GM12878 (cell line): ENCODE data around the gene WWC2. TPM values are rescaled to one million over a fixed set of nuclear protein-coding genes. Genes with fewer than 3 reads are reported as not detected.
"Not testable (repeated sequence)": the region's sequence is repeated elsewhere in the genome, so short reads cannot be mapped to it uniquely, and the experiment has no call there.

Source experiments
- ATAC-seq: fragments of 200-7000 bp; cut with Tn5 transposase; 3 replicates; pipeline ENCODE4 v1.9.1; 2020; ENCODE audit warnings: mild to moderate bottlenecking, moderate library complexity
- BruUV-seq: library from RNA; stranded (reverse); fragments of 400-500 nt; replicated peaks from 2 replicates; lab custom pipeline; 2021; lab: Mats Ljungman, UMichigan
- CTCF ChIA-PET: fragments of 300-600 bp; sonication (Branson Sonifier 250); formaldehyde crosslinking; extraction: SDS; loops from one replicate; lab custom pipeline; 2021; ENCODE audit warnings: inconsistent platforms; lab: Yijun Ruan, JAX
- POLR2A ChIA-PET: fragments of 350-600 bp; formaldehyde crosslinking; extraction: SDS; loops from one replicate; lab custom pipeline; 2021; ENCODE audit warnings: inconsistent platforms; lab: Charles Lee
- RAD21 ChIA-PET: fragments of 300-600 bp; sonication (Branson Sonifier 250); formaldehyde crosslinking; loops from one replicate; lab custom pipeline; 2023; ENCODE audit warnings: antibody characterized with exemption; ENCODE audit not compliant: unreplicated experiment; lab: Charles Lee
- SMC1A ChIA-PET: fragments of 300-600 bp; sonication (Branson Sonifier 250); formaldehyde crosslinking; loops from one replicate; lab custom pipeline; 2023; ENCODE audit not compliant: unreplicated experiment, uncharacterized antibody; lab: Charles Lee
- DNase-seq: peaks from one replicate; pipeline ENCODE4 v3.0.0-alpha.2; 2011; ENCODE audit warnings: low read depth, low spot score
- FAIRE-seq: peaks from 3 replicates; lab custom pipeline; 2011; peaks lifted over from hg19 to GRCh38; lab: Jason Lieb, UNC
- H2AFZ ChIP-seq: 2 replicates; pipeline ENCODE4 v1.6.0; 2011; ENCODE audit warnings: low read depth, low read length, control low read depth; ENCODE audit not compliant: control insufficient read depth
- H3K27ac ChIP-seq: 2 replicates; pipeline ENCODE4 v1.5.1; 2011; ENCODE audit warnings: control low read depth; ENCODE audit not compliant: control insufficient read depth, insufficient read depth
- H3K27me3 ChIP-seq, 2 experiments: replicated peaks in 1 of 2; 2 replicates each; pipeline versions ENCODE4 v1.6.0 to v1.6.1; 2011; ENCODE audit warnings: low read length in 1 of 2; ENCODE audit not compliant: control insufficient read depth in 2 of 2, insufficient read depth in 2 of 2
- H3K36me3 ChIP-seq, 2 experiments: 2 replicates each; pipeline ENCODE4 v1.5.1; 2011; ENCODE audit warnings: low read length in 1 of 2; ENCODE audit not compliant: control insufficient read depth in 2 of 2, insufficient read depth in 2 of 2
- H3K4me1 ChIP-seq: 2 replicates; pipeline ENCODE4 v1.6.1; 2011; ENCODE audit warnings: mild to moderate bottlenecking, low read length, moderate library complexity, mixed read lengths; ENCODE audit not compliant: control insufficient read depth, insufficient read depth
- H3K4me2 ChIP-seq: 2 replicates; pipeline ENCODE4 v1.6.0; 2011; ENCODE audit warnings: control low read depth; ENCODE audit not compliant: control insufficient read depth, insufficient read depth
- H3K4me3 ChIP-seq: fragments of 200-600 bp; sonication (generic); 2 replicates; pipeline ENCODE4 v1.5.1; 2016
- H3K79me2 ChIP-seq: 2 replicates; pipeline ENCODE4 v1.6.0; 2011; ENCODE audit warnings: low read length; ENCODE audit not compliant: control insufficient read depth, insufficient read depth
- H3K9ac ChIP-seq: 2 replicates; pipeline ENCODE4 v1.8.0; 2011; ENCODE audit warnings: low read length, control low read depth, mixed read lengths; ENCODE audit not compliant: control insufficient read depth, insufficient read depth
- H3K9me3 ChIP-seq: replicated peaks from 3 replicates; pipeline ENCODE4 v1.5.1; 2011; ENCODE audit warnings: mild to moderate bottlenecking, low read length; ENCODE audit not compliant: control insufficient read depth, insufficient read depth
- H4K20me1 ChIP-seq: 2 replicates; pipeline ENCODE4 v1.6.0; 2011; ENCODE audit not compliant: control insufficient read depth, insufficient read depth
- CBX3 ChIP-seq: fragments of 200-600 bp; sonication (generic); IDR thresholded peaks from 2 replicates; pipeline ENCODE4 v1.6.1; 2016; ENCODE audit warnings: low read depth, borderline replicate concordance
- ESRRA ChIP-seq: IDR thresholded peaks from 2 replicates; pipeline ENCODE4 v1.6.1; 2012; ENCODE audit warnings: mild to moderate bottlenecking, low read length, improper control_type of control experiment
- GABPA ChIP-seq: IDR thresholded peaks from 2 replicates; pipeline ENCODE4 v1.6.1; 2014; ENCODE audit warnings: antibody characterized with exemption, low read depth, mild to moderate bottlenecking, inconsistent platforms
- KAT2A ChIP-seq: conservative IDR thresholded peaks from 2 replicates; pipeline ENCODE4 v1.6.1; 2011; ENCODE audit warnings: low read depth, low read length; ENCODE audit not compliant: control insufficient read depth
- KDM1A ChIP-seq: fragments of 200-600 bp; sonication (generic); IDR thresholded peaks from 2 replicates; pipeline ENCODE4 v1.6.1; 2016; ENCODE audit warnings: borderline replicate concordance
- MYC ChIP-seq: IDR thresholded peaks from 2 replicates; pipeline ENCODE4 v1.6.1; 2011; ENCODE audit warnings: mild to moderate bottlenecking, low read length, moderate library complexity, inconsistent platforms; ENCODE audit not compliant: insufficient read depth, insufficient replicate concordance, insufficient read length, severe bottlenecking
- NR2F1 ChIP-seq: fragments of 450-650 bp; conservative IDR thresholded peaks from 2 replicates; pipeline ENCODE4 v1.6.1; 2017; ENCODE audit warnings: mild to moderate bottlenecking
- SP1 ChIP-seq: IDR thresholded peaks from one replicate; pipeline ENCODE4 v1.6.1; 2011; ENCODE audit warnings: low read depth, low read length
- SREBF1 ChIP-seq: IDR thresholded peaks from 2 replicates; pipeline ENCODE4 v1.6.1; 2012; ENCODE audit warnings: mild to moderate bottlenecking, low read length
- TCF7 ChIP-seq: IDR thresholded peaks from 2 replicates; pipeline ENCODE4 v1.6.1; 2014; ENCODE audit warnings: antibody characterized with exemption, borderline replicate concordance
- ZZZ3 ChIP-seq: IDR thresholded peaks from 2 replicates; pipeline ENCODE4 v1.6.1; 2011; ENCODE audit warnings: low read depth; ENCODE audit not compliant: control insufficient read depth, insufficient read length
- WGBS: methylation state at CpG from one replicate; pipeline ENCODE4 v1.1.6; 2016; ENCODE audit warnings: low lambda C conversion rate; ENCODE audit not compliant: insufficient replicate concordance, insufficient coverage; ENCODE audit errors: missing lambda C conversion rate; 5-methylcytosine and 5-hydroxymethylcytosine counted together
- in situ Hi-C: fragments of 300-500 bp; cut with MboI; formaldehyde crosslinking; loops from 9 replicates; pipeline ENCODE4 v1.14.3; 2018; ENCODE audit warnings: mixed read lengths
- intact Hi-C: fragments of 100-400 bp; cut with micrococcal nuclease; formaldehyde crosslinking; loops from one replicate; pipeline ENCODE4 v1.14.2; 2022; ENCODE audit not compliant: unreplicated experiment
- polyA plus RNA-seq, 11 experiments: library from polyadenylated mRNA; depleted of rRNA in 4 of 11; unstranded in 6 of 11; stranded (reverse) in 5 of 11; fragments of >200 nt; fragmentation: Nextera tagmentation in 4 of 11; fragmentation: Illumina TruSeq in 1 of 11; extraction: Ambion mirVana in 4 of 11; extraction: Trizol in 1 of 11; gene quantifications; 1 replicate in 1 of 11; 2 replicates in 10 of 11; pipeline versions ENCODE4 v1.2.1 to v1.2.3, GENCODE V29; 2011 to 2016; ENCODE audit warnings: inconsistent platforms in 2 of 11, missing spikeins in 2 of 11, low read depth in 1 of 11
- total RNA-seq, 4 experiments: library from RNA; depleted of rRNA in 3 of 4; stranded (reverse); fragments of >200 nt in 3 of 4; fragmentation: Illumina TruSeq in 1 of 4; extraction: Trizol in 1 of 4; gene quantifications; 2 replicates each; pipeline versions ENCODE4 v1.2.1 to v1.2.3, GENCODE V29; 2013 to 2021
- TF ChIP-seq, protein P1 (sequence below): IDR thresholded peaks from 2 replicates; pipeline ENCODE4 v1.6.1; 2011; ENCODE audit warnings: borderline replicate concordance, low read depth, mild to moderate bottlenecking, moderate library complexity, low read length; ENCODE audit not compliant: insufficient read depth, poor library complexity, severe bottlenecking
- TF ChIP-seq, protein P2 (sequence below): fragments of 450-650 bp; conservative IDR thresholded peaks from 2 replicates; pipeline ENCODE4 v1.6.1; 2017; ENCODE audit warnings: mild to moderate bottlenecking, moderate library complexity

WWC2 gene
- total and polyA plus RNA-seq, 10 of the 15 experiments (the other 5 are each of a cell fraction or from before 2014, with no cell fraction given): 0.02 to 0.72 (median 0.06) TPM; not detected in 3

DNA sequence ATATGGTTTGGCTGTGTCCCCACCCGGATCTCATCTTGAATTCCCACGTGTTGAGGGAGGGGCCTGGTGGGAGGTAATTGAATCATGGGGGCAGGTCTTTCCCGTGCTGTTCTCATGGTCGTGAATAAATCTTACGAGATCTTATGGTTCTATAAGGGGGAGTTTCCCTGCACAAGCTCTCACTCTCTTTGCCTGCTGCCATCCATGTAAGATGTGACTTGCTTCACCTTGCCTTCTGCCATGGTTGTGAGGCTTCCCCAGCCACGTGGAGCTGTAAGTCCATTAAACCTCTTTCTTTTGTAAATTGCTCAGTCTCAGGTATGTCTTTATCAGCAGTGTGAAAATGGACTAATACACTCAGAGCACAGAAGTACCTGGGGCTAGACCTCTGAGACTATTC is 227.3 kb downstream of the WWC2 start:
- H3K27ac ChIP-seq, BruUV-seq, H3K4me3 ChIP-seq, H3K4me1 ChIP-seq, in situ Hi-C loops, DNase-seq, ATAC-seq, intact Hi-C loops, H3K4me2 ChIP-seq, H3K79me2 ChIP-seq, CTCF ChIA-PET, H3K27me3 ChIP-seq, H4K20me1 ChIP-seq, H3K36me3 ChIP-seq, H2AFZ ChIP-seq, H3K9ac ChIP-seq, H3K9me3 ChIP-seq, FAIRE-seq: not testable (repeated sequence)
- ChIA-PET RAD21 (interaction anchor here (0.6 kb wide), 1 partner anchor 167 kb away, joined by 3 read pairs; no protein-coding TSS in a partner anchor), POLR2A (interaction anchor here (0.6 kb wide), 1 partner anchor 29 kb away, joined by 3 read pairs; no protein-coding TSS in a partner anchor), SMC1A (interaction anchor here (0.6 kb wide), 1 partner anchor 13 kb away, joined by 3 read pairs; no protein-coding TSS in a partner anchor)
- 23% methylated on average over 6 of the region's 6 CpGs for WGBS

DNA sequence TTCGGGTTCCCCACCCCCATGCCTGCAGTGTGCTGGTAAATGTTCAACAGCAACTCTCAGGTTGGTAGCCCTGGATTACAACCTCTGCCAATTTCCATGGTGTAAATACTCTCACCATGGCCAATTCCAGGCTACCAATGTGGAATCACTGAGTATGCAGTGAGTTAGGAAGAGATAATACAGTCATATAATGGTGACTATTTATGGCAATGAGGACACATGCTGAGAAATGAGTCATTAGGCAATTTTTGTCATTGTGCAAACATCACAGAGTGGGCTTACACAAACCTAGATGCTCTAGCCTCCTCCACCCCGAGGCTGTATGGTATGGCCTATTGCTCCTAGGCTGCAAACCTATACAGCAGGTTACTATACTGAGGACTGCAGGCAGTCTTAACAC is 227.8 kb downstream of the WWC2 start:
- H3K27ac ChIP-seq: no peak overlapping the region
- in situ Hi-C loops: no loop called here
- FAIRE-seq (no peak), DNase-seq (no peak), ATAC-seq (no peak)
- no peak overlapping the region for H3K4me2 ChIP-seq
- no peaks in the 10 kb centered on the region for H3K79me2 ChIP-seq
- H2AFZ ChIP-seq: no peak overlapping the region
- intact Hi-C loops: no loop called here
- H3K36me3 ChIP-seq: no peaks in the 10 kb centered on the region
- ChIA-PET CTCF (interaction anchor here (0.7 kb wide), 1 partner anchor 742 kb away, joined by 3 read pairs; no protein-coding TSS in a partner anchor), RAD21 (no interaction called here), SMC1A (no interaction called here), POLR2A (no interaction called here)
- no TSS peak for BruUV-seq
- no peaks in the 10 kb centered on the region for H3K4me1 ChIP-seq
- no peaks in the 10 kb centered on the region; a peak in 1 of 4 replicates for H3K27me3 ChIP-seq
- H4K20me1 ChIP-seq: no peaks in the 10 kb centered on the region
- H3K9ac ChIP-seq: no peak overlapping the region
- no peak overlapping the region for H3K4me3 ChIP-seq
- no peaks in the 10 kb centered on the region; the same call in 2 of the 3 replicates for H3K9me3 ChIP-seq
- WGBS: 0% methylated on average over 2 of the region's 2 CpGs
- TF ChIP-seq TCF7 (no peak), KAT2A (no peak), MYC (no peak), ESRRA (no peak), GABPA (no peak), CBX3 (no peak), SP1 (no peak), ZZZ3 (no peak), SREBF1 (no peak), NR2F1 (no peak), KDM1A (no peak)
- TF ChIP-seq, protein P1, sequence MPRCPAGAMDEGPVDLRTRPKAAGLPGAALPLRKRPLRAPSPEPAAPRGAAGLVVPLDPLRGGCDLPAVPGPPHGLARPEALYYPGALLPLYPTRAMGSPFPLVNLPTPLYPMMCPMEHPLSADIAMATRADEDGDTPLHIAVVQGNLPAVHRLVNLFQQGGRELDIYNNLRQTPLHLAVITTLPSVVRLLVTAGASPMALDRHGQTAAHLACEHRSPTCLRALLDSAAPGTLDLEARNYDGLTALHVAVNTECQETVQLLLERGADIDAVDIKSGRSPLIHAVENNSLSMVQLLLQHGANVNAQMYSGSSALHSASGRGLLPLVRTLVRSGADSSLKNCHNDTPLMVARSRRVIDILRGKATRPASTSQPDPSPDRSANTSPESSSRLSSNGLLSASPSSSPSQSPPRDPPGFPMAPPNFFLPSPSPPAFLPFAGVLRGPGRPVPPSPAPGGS: no peak
- TF ChIP-seq, protein P2, sequence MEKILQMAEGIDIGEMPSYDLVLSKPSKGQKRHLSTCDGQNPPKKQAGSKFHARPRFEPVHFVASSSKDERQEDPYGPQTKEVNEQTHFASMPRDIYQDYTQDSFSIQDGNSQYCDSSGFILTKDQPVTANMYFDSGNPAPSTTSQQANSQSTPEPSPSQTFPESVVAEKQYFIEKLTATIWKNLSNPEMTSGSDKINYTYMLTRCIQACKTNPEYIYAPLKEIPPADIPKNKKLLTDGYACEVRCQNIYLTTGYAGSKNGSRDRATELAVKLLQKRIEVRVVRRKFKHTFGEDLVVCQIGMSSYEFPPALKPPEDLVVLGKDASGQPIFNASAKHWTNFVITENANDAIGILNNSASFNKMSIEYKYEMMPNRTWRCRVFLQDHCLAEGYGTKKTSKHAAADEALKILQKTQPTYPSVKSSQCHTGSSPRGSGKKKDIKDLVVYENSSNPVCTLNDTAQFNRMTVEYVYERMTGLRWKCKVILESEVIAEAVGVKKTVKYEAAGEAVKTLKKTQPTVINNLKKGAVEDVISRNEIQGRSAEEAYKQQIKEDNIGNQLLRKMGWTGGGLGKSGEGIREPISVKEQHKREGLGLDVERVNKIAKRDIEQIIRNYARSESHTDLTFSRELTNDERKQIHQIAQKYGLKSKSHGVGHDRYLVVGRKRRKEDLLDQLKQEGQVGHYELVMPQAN: no peak
